CD8-positive, alpha-beta memory T cell (primary cell): ENCODE data around the gene ANK2. TPM values are rescaled to one million over a fixed set of nuclear protein-coding genes. Genes with fewer than 3 reads are reported as not detected.

Experiments used
- CTCF ChIA-PET: fragments of 350-600 bp; sonication (Branson Sonifier 250); formaldehyde crosslinking; loops from one replicate; lab custom pipeline; 2021; ENCODE audit warnings: antibody characterized with exemption; lab: Charles Lee
- POLR2A ChIA-PET: fragments of 350-600 bp; sonication (Branson Sonifier 250); formaldehyde crosslinking; loops from one replicate; lab custom pipeline; 2021; ENCODE audit warnings: antibody characterized with exemption; lab: Charles Lee
- DNase-seq, 5 donors: peaks; one replicate each; pipeline versions ENCODE4 v3.0.0 to v3.0.0-alpha.2; 2020 to 2022; ENCODE audit warnings: mixed read lengths in 1 of 5
- H3K27ac ChIP-seq: one replicate; pipeline ENCODE4 v1.7.0; 2013; ENCODE audit warnings: low read depth, mild to moderate bottlenecking, low read length, moderate library complexity
- H3K27me3 ChIP-seq: 2 replicates; pipeline ENCODE4 v1.7.0; 2013; ENCODE audit warnings: low read length, mild to moderate bottlenecking; ENCODE audit not compliant: insufficient read depth, poor library complexity, severe bottlenecking
- H3K36me3 ChIP-seq: 2 replicates; pipeline ENCODE4 v1.7.0; 2013; ENCODE audit warnings: mild to moderate bottlenecking, low read length, moderate library complexity; ENCODE audit not compliant: insufficient read depth
- H3K4me1 ChIP-seq: 2 replicates; pipeline ENCODE4 v1.7.0; 2013; ENCODE audit warnings: mild to moderate bottlenecking, low read length, moderate library complexity; ENCODE audit not compliant: insufficient read depth
- H3K4me3 ChIP-seq: 2 replicates; pipeline ENCODE4 v1.7.0; 2013; ENCODE audit warnings: mild to moderate bottlenecking, low read length
- H3K9me3 ChIP-seq: 2 replicates; pipeline ENCODE4 v1.7.0; 2013; ENCODE audit warnings: mild to moderate bottlenecking, low read length
- H3K27ac Mint-ChIP-seq, 8 donors: one replicate each; pipeline ENCODE4 v1.8.0; 2020 to 2021; ENCODE audit warnings: mixed read lengths in 8 of 8, mild to moderate bottlenecking in 6 of 8, inconsistent platforms in 3 of 8, moderate library complexity in 3 of 8
- H3K27me3 Mint-ChIP-seq, 2 donors: one replicate each; pipeline ENCODE4 v1.8.0; 2020 to 2021; ENCODE audit warnings: mixed read lengths in 2 of 2, mild to moderate bottlenecking in 1 of 2, moderate library complexity in 1 of 2
- H3K36me3 Mint-ChIP-seq, 3 donors: one replicate each; pipeline ENCODE4 v1.8.0; 2020 to 2021; ENCODE audit warnings: mixed read lengths in 3 of 3, inconsistent platforms in 1 of 3, mild to moderate bottlenecking in 1 of 3
- H3K4me1 Mint-ChIP-seq, 3 donors: one replicate each; pipeline ENCODE4 v1.8.0; 2020 to 2021; ENCODE audit warnings: mixed read lengths in 3 of 3, inconsistent platforms in 1 of 3, mild to moderate bottlenecking in 1 of 3
- H3K4me3 Mint-ChIP-seq, 7 donors: one replicate each; pipeline ENCODE4 v1.8.0; 2020 to 2021; ENCODE audit warnings: mixed read lengths in 7 of 7, mild to moderate bottlenecking in 6 of 7, moderate library complexity in 4 of 7, inconsistent platforms in 2 of 7
- H3K9me3 Mint-ChIP-seq, 5 donors: one replicate each; pipeline ENCODE4 v1.8.0; 2020 to 2022; ENCODE audit warnings: mixed read lengths in 5 of 5, mild to moderate bottlenecking in 3 of 5, moderate library complexity in 2 of 5, inconsistent platforms in 1 of 5
- polyA plus RNA-seq: library from polyadenylated mRNA; unstranded; fragments of 300-500 nt; fragmentation: Illumina TruSeq; gene quantifications from one replicate; pipeline ENCODE4 v1.2.3, GENCODE V29; 2021
- total RNA-seq, 2 experiments: library from RNA; stranded (reverse); gene quantifications; one replicate each; pipeline ENCODE4 v1.2.3, GENCODE V29; 2021

Gene ANK2
- total and polyA plus RNA-seq, 3 experiments from 2014 or later, result 0.26 to 0.80 TPM; not detected in 1

GRCh38 chr4:113433116-113433515, 383.7 kb downstream of the ANK2 start:
- peaks cover 13 to 20% of the 10 kb centered on the region in 2 donors for H3K27me3 Mint-ChIP-seq
- Histone ChIP-seq H3K4me1 (no peaks in the 10 kb centered on the region), H3K9me3 (no peaks in the 10 kb centered on the region), H3K27ac (no peak overlapping the region), H3K36me3 (no peaks in the 10 kb centered on the region), H3K27me3 (no peaks in the 10 kb centered on the region), H3K4me3 (no peak overlapping the region)
- H3K9me3 Mint-ChIP-seq, result peaks cover 0 to 6% (median 0%) of the 10 kb centered on the region in 5 donors
- ChIA-PET POLR2A (no interaction called here), CTCF (no interaction called here)
- H3K27ac Mint-ChIP-seq, result no peak overlapping the region
- DNase-seq, result no peak
- H3K36me3 Mint-ChIP-seq, result peaks cover 0 to 14% (median 0%) of the 10 kb centered on the region in 3 donors
- no peak overlapping the region for H3K4me3 Mint-ChIP-seq
- H3K4me1 Mint-ChIP-seq, result peaks cover 0 to 12% (median 12%) of the 10 kb centered on the region in 3 donors
